Spleen (tissue), 11 donors: ENCODE data around the gene RNF227. TPM values are rescaled to one million over a fixed set of nuclear protein-coding genes. Genes with fewer than 3 reads are reported as not detected.

ENCODE experiments used
- DNase-seq: peaks from one replicate; pipeline ENCODE4 v3.0.0-alpha.2; 2020
- H3K27ac ChIP-seq, 8 donors: fragments of 200-600 bp; sonication (generic) in 7 of 8; 1 replicate in 4 of 8; 2 replicates in 4 of 8; pipeline versions ENCODE4 v1.5.0 to v1.8.0; 2016 to 2021; ENCODE audit warnings: inconsistent platforms in 4 of 8, mild to moderate bottlenecking in 4 of 8, moderate library complexity in 1 of 8
- H3K27me3 ChIP-seq, 7 donors: fragments of 200-600 bp; sonication (generic) in 6 of 7; replicated peaks in 1 of 7; 1 replicate in 4 of 7; 2 replicates in 3 of 7; pipeline versions ENCODE4 v1.5.0 to v1.8.0; 2016 to 2021; ENCODE audit warnings: inconsistent platforms in 3 of 7, mild to moderate bottlenecking in 1 of 7
- H3K36me3 ChIP-seq, 6 donors: fragments of 200-600 bp; sonication (generic) in 5 of 6; 1 replicate in 4 of 6; 2 replicates in 2 of 6; pipeline versions ENCODE4 v1.5.0 to v1.8.0; 2016 to 2021; ENCODE audit warnings: inconsistent platforms in 2 of 6
- H3K4me1 ChIP-seq, 6 donors: fragments of 200-600 bp; sonication (generic) in 5 of 6; 1 replicate in 3 of 6; 2 replicates in 3 of 6; pipeline versions ENCODE4 v1.5.0 to v1.8.0; 2016 to 2021; ENCODE audit warnings: inconsistent platforms in 3 of 6
- H3K4me3 ChIP-seq, 8 donors: fragments of 200-600 bp; sonication (generic) in 7 of 8; 1 replicate in 4 of 8; 2 replicates in 4 of 8; pipeline versions ENCODE4 v1.5.0 to v1.8.0; 2016 to 2021; ENCODE audit warnings: inconsistent platforms in 4 of 8, mild to moderate bottlenecking in 4 of 8, moderate library complexity in 2 of 8
- H3K9me3 ChIP-seq, 8 donors: fragments of 200-600 bp; sonication (generic) in 7 of 8; 1 replicate in 4 of 8; 2 replicates in 4 of 8; pipeline versions ENCODE4 v1.5.0 to v1.8.0; 2016 to 2021; ENCODE audit warnings: inconsistent platforms in 4 of 8
- CTCF ChIP-seq, 11 experiments: fragments of 200-600 bp in 7 of 11; fragments of 450-650 bp in 4 of 11; sonication (generic) in 4 of 11; IDR thresholded peaks in 8 of 11; conservative IDR thresholded peaks in 3 of 11; 1 replicate in 7 of 11; 2 replicates in 4 of 11; pipeline versions ENCODE4 v1.4.0 to v1.8.0; 2016 to 2021; ENCODE audit warnings: antibody characterized with exemption in 11 of 11, inconsistent platforms in 4 of 11, mild to moderate bottlenecking in 1 of 11
- POLR2A ChIP-seq, 3 donors: fragments of 450-650 bp; IDR thresholded peaks; one replicate each; pipeline ENCODE4 v1.5.1; 2017; ENCODE audit warnings: antibody characterized with exemption in 3 of 3, mild to moderate bottlenecking in 1 of 3
- POLR2AphosphoS5 ChIP-seq, 3 donors: sonication (generic); formaldehyde crosslinking; IDR thresholded peaks; one replicate each; pipeline ENCODE4 v1.5.1; 2017; ENCODE audit warnings: antibody characterized with exemption in 3 of 3
- WGBS, 5 donors: extraction: QIAGEN DNeasy Blood & Tissue Kit in 3 of 5; methylation state at CpG; one replicate each; pipeline versions ENCODE4 v1.1.5 to v1.1.7; 2013 to 2018; 5-methylcytosine and 5-hydroxymethylcytosine counted together
- intact Hi-C: fragments of 100-400 bp; cut with DNase I; formaldehyde crosslinking; loops from one replicate; pipeline ENCODE4 v1.15.0; 2023; ENCODE audit warnings: low total_unique reads
- polyA plus RNA-seq, 3 donors: library from polyadenylated mRNA; stranded (reverse); fragments of 200-250 nt; gene quantifications; one replicate each; pipeline ENCODE4 v1.2.1, GENCODE V29; 2013
- total RNA-seq, 7 donors: library from RNA; depleted of rRNA in 3 of 7; stranded (reverse); fragments of >200 nt in 3 of 7; fragmentation: NEBNext Ultra II Directional in 4 of 7; extraction: Animal tissue kit (Norgen Biotek cat#: 25700) in 4 of 7; gene quantifications; one replicate each; pipeline versions ENCODE4 v1.1.0 to v1.2.1, GENCODE V29; 2016 to 2021
- donor health status: healthy with polysubstance abuse.
- donor health status: DM: no; HTN: no; CAD: no; lungs with moderate emphysema.
- donor health status: DM: no; HTN: no; CAD: no.
- donor health status: Bipolar disorder and iron deficiency.
- donor health status: healthy.
- donor health status: DM: no; HTN: no; CAD: no.
- donor health status: DM: yes; HTN: yes; CAD: no.

The RNF227 gene
- total and polyA plus RNA-seq, 10 donors: 2.4 to 20.7 (median 3.6) TPM

GRCh38 chr17:7912927-7913524 is 3.1 kb downstream of the RNF227 start:
- Histone ChIP-seq H3K4me1 (peaks cover 12 to 38% (median 27%) of the 10 kb centered on the region in 6 donors), H3K27ac (peak overlapping the region in 1 of 8 donors; percentile 9), H3K27me3 (no peaks in the 10 kb centered on the region), H3K36me3 (peaks cover 0 to 45% (median 42%) of the 10 kb centered on the region in 6 donors), H3K4me3 (no peak overlapping the region), H3K9me3 (no peaks in the 10 kb centered on the region)
- 32 to 54% (median 42%) methylated on average over 3 of the region's 3 CpGs for WGBS, 5 donors
- DNase-seq: no peak
- TF ChIP-seq POLR2AphosphoS5 (IDR thresholded peaks at IDR 0.05) (no peak), POLR2A (IDR thresholded peaks at IDR 0.05) (no peak), CTCF (IDR thresholded peaks at IDR 0.05 in 8 of 11, conservative IDR thresholded peaks at IDR 0.05 in 3 of 11) (peak; percentile 42 to 83 (median 78))
- intact Hi-C loops: loop anchor here (5.0 kb wide), 1 partner anchor 144 kb away; no protein-coding TSS in a partner anchor

- Histone ChIP-seq H3K27me3 (no peaks in the 10 kb centered on the region), H3K36me3 (peaks cover 0 to 64% (median 61%) of the 10 kb centered on the region in 6 donors), H3K4me3 (no peak overlapping the region), H3K9me3 (no peaks in the 10 kb centered on the region), H3K27ac (no peak overlapping the region), H3K4me1 (peaks cover 7 to 28% (median 18%) of the 10 kb centered on the region in 6 donors)
- WGBS, 5 donors: 50 to 75% (median 68%) methylated on average over 9 of the region's 9 CpGs
- DNase-seq: no peak
- intact Hi-C loops: loop anchor here (5.0 kb wide), 1 partner anchor 146 kb away; no protein-coding TSS in a partner anchor
- TF ChIP-seq POLR2AphosphoS5 (IDR thresholded peaks at IDR 0.05) (no peak), POLR2A (IDR thresholded peaks at IDR 0.05) (no peak)
These were observed 5.0 kb downstream of the RNF227 start for GRCh38 chr17:7911116-7911515.

GRCh38 chr17:7910711-7911110 is 5.4 kb downstream of the RNF227 start:
- intact Hi-C loops: loop anchor here (5.0 kb wide), 1 partner anchor 147 kb away; no protein-coding TSS in a partner anchor
- no peaks in the 10 kb centered on the region for H3K27me3 ChIP-seq
- H3K4me3 ChIP-seq: no peak overlapping the region
- DNase-seq: no peak
- WGBS, 5 donors: 66 to 94% (median 81%) methylated on average over 13 of the region's 13 CpGs
- no peak overlapping the region for H3K27ac ChIP-seq
- TF ChIP-seq POLR2A (IDR thresholded peaks at IDR 0.05) (no peak), CTCF (IDR thresholded peaks at IDR 0.05 in 8 of 11, conservative IDR thresholded peaks at IDR 0.05 in 3 of 11) (no peak), POLR2AphosphoS5 (IDR thresholded peaks at IDR 0.05) (no peak)
- peaks cover 7 to 26% (median 17%) of the 10 kb centered on the region in 6 donors for H3K4me1 ChIP-seq
- H3K36me3 ChIP-seq: peaks cover 0 to 69% (median 65%) of the 10 kb centered on the region in 6 donors
- no peaks in the 10 kb centered on the region for H3K9me3 ChIP-seq

GRCh38 chr17:7910281-7910680 is 5.8 kb downstream of the RNF227 start:
- TF ChIP-seq POLR2AphosphoS5 (IDR thresholded peaks at IDR 0.05) (no peak), CTCF (IDR thresholded peaks at IDR 0.05 in 8 of 11, conservative IDR thresholded peaks at IDR 0.05 in 3 of 11) (no peak), POLR2A (IDR thresholded peaks at IDR 0.05) (no peak)
- peaks cover 0 to 73% (median 69%) of the 10 kb centered on the region in 6 donors for H3K36me3 ChIP-seq
- H3K4me3 ChIP-seq: no peak overlapping the region
- H3K4me1 ChIP-seq: peaks cover 7 to 23% (median 14%) of the 10 kb centered on the region in 6 donors
- H3K9me3 ChIP-seq: no peaks in the 10 kb centered on the region
- WGBS, 5 donors: 95 to 97% (median 96%) methylated on average over 15 of the region's 15 CpGs
- H3K27me3 ChIP-seq: no peaks in the 10 kb centered on the region
- intact Hi-C loops: loop anchor here (5.0 kb wide), 1 partner anchor 147 kb away; no protein-coding TSS in a partner anchor
- no peak for DNase-seq
- no peak overlapping the region for H3K27ac ChIP-seq
